Activated T-cell treated with anti-CD3 and anti-CD28 coated beads, Interleukin-2, amount 50 U/mL, for 48 hours (primary cell): ENCODE results near the gene SDK2.

Experiments
- DNase-seq, 2 experiments: peaks; one replicate each; pipeline ENCODE4 v3.0.0-alpha.2; 2020

SDK2 gene

DNA sequence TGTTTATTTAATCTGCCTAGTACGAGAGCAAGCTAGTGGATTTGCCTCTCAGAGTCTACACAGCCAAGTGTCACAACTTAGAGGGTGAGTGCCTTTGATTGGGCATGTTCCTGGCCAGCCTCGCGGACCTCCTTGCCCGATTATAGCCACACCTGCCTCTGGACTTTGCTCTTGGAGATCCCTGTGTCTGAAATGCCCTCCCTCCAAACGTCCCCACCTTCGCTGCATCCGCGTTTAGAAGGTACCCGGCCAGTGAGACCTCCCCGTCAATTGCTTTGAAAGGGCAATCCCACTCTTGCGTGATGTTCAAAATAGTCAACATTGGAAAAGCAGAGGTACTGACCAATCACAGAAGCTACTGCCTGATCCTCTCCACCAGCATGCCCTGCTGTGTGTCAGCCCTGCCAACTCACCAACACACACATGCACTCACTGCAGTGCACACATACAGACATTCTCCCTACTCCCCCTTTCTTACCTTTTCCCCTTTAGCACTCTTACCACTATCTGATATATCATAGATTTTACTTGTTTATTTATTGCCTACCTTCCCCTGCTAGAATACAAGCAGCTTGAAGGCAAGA is 6.5 kb upstream of the SDK2 start:
- no peak for DNase-seq

DNA sequence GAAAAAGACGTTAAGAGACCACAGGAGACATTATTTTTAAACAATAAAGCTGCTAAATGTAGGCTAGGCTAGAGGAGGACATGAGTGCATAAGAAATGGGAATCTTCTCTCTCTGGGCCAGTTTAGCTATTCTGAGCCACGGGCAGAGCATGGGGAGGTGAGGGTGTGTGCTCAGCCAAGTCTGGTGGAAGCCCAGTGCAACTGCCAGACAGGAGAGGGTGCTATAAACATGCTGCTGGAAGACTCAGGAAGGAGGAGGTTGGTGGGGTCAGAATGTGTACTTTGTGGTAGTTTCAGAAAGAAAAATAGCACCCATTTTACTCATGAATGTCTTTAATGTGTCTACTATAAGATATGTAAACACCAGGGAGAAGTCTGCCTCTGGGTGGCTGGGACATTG is 5.9 kb upstream of the SDK2 start:
- no peak for DNase-seq

DNA sequence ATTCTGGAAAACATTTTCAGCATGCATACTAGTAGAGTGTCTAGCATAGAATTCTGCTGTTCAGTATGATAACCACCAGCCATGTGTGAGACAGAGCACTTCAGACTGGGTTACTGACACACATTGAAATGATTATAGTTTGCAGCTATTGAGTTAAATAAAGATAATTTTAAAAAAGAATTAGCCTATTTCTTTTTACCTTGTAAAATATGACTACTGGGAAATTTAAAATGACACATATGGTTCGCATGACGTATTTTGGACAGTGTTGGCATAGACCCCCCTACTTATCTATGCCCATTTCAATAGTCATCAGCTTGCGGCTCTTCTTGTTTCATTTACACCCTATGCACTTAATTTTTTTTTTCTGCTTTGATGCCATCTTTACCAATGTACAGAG is 4.7 kb upstream of the SDK2 start:
- no peak for DNase-seq

DNA sequence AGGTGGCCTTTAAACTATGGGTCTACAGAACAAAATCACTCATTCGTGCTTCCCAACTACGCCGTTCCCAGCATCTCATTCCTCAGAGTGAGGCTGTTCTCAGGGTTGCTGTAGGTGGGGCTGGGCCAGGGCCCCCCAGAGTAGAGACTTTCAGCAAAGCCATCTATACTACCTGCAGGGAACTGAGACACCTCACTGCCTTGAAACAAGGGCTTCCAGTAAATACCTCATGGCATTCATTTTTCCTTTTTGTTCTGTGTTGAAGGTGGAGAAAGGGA is 4.2 kb upstream of the SDK2 start:
- DNase-seq, result no peak

DNA sequence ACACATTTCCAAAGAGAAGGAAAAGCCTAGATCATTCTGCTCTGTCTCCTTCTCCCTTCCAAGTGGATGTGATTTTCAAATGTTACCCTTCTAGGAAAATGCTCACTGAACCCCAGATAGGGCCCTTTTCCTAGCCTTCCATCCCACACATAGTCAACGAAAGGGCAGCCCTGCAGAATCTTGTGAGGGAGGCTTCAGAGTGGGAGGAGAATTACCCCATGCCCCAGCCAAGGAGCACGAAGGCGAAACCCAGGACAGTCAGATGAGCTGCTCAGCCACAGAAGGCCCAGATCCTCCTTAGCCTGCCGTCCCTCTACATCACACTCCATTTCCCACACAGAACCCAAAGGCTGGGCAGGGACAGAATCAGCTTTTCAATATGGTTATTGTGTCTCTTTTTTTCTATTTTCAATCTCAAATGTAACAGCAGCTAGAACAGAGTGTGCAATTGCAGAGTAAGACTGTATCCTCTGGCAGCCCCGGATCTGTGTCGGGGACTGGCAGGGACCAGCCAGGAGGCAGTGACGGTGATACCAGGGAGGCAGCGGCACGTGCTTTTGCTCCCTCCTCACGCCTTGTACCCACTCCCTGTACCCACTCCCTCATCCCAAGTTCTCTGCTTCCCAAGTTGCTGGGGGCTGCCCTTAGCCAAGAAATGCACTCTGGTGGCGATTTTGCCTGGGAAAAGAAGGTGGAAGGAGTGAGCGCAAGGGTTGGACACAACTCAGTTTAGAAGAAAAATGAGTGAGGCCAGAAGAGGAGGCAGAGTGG is 3.7 kb upstream of the SDK2 start:
- DNase-seq, result no peak

DNA sequence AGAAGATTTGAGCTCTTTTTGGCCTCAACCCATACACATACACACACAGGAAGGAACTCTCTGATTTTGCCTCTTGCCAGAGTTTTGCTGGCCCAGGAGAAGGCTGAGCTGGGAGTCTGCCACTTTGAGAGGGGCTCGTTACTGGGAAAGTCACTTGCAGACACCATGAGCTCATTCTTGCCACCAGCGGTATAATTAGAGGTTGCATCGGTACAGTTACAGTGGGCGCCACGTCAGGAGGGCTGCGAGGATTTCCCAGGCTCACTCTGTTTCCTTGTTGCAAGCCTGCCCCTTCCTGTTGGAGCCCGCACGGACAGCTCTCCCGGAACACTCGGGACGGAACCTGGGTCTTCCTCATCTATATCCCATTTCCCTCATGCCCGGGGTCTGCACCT is 3.1 kb upstream of the SDK2 start:
- DNase-seq, result no peak

DNA sequence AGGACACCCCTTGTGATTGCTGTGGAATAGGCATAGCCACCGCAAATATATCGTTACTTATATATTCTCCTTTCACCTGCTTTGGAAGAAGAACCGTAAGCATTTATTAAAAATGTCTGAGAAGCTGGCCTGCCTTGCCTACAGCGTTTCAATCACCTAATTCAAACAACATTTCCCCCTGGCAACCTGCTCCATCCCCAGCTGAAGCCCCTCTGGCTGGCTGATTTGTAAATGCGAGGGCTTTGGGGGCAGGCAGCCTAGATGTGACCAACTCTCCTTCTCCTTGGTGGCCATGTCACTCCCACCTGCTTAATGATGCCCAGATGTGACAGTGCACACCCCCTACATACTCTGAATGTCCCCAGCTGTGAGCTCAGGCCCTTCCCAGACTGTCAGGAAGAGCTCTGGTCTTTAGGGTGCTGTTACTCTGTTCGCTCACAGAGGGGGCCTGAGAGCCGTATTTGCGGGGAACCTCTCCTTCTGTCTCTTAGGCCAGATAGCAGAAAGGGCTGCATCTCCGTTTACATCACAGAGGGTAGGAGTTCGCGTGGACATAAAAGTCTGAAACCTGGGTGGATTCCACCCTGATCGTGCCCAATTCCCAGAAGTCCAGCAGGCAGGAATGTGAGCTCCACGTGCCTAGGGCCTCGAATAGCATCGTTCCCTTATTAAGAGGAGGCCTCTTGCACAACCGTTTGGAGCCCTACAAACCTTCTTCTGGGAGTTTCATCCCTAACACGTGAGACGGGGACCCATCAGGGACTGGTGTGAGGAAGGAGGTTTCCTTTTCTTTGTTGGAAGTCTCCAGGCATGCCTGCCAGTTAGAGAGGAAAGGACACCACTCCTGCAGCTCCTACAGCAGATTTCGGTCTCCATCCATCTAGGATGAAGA is 2.4 kb upstream of the SDK2 start:
- DNase-seq, result peak; percentile 23 to 34

DNA sequence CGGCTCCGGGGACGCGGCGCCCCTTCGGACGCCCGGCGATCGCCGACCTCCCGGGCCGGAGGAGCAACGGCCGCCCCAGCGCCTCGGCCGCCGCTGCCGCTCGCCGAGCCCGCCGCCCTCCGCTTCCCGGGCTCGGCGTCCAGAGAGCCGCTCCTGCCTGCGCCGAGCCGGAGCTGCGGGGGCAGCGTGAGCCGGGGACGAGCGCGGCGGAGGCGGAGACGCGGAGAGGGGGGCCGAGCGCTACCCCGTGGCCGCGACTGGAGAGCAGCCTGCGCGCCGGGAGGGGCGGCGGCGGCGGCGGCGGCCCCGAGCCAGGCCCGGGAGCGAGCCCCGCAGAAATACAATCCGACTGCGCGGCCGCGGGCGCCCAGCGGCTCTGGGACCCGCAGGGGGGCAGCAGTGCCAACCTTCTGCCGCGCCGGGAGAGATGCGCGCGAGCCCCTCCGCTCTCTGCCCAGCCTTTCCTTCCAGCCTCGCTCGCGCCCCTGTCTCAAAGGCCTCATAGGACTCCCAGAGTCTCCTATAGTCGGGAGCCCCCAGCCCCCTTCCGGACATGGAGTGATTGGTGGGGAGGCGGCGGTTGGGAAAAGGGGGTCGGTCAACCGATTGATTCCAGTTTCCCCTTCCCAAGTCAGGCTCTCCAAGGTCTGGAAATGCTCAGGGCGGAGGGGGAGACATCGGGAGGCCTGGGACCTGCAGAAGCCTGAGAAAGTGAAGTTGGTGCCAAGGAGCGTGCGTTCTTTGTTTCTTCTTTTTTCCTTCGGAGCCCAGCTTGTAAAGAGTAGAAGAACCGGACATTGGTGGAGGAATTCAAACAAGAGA is 1.0 kb upstream of the SDK2 start:
- DNase-seq, result peak; percentile 36 to 63

DNA sequence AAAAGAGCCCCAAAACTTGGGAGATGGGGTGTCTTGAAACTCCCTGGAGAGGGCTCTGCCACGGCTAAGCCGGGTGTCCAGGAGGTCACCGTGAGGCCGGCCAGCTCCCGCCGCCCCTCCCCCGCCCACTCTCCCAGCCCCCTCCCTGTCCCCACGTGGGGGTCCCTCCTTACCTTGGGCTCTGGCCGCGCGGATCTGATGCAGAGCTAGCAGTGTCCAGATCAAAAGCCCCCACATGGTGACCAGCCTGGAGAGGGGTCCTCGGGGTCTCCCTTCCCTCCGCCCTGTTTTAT is 447 bp downstream of the SDK2 start:
- no peak for DNase-seq

DNA sequence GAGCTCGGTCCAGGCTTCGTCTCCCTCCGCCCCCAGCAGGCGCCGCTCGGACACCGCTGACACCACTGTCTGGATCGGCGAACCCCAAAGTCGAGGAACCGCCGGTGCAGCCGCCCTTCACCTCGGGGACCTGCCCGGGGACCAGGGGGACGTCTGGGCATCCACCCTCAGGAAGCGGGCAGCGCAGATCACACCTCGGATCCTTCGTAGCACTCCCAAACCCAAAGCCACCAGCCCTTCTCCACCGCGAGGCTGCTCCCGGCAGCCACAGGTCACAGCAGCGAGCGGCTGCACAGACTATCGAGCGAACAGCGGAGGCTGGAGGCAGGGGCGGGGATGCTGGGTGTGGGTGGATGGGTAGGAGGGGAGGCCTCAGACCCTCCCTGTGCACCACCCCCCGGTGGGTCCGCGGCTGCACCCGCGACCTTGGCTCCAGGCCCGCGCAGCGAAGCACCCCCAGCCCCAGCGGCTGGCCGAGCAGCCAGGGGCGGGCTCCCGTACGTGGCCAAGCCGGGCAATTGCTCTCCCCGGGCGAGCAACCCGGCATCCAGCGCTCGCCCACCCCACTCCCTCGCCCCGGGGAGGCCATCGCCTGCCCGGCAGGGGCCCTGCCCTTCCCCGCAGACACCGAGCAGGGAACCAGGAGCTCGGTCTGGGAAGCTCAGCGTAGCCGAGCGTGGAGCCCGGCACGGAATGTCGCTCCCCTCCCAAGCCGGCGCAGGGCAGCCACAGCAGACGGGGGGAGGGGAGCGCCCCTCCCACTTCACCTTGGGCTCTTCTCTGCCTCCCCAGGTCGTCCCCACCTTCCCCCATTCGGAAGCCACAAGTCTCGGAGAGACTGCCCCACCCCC is 1.0 kb downstream of the SDK2 start:
- peak; percentile 52 to 58 for DNase-seq

DNA sequence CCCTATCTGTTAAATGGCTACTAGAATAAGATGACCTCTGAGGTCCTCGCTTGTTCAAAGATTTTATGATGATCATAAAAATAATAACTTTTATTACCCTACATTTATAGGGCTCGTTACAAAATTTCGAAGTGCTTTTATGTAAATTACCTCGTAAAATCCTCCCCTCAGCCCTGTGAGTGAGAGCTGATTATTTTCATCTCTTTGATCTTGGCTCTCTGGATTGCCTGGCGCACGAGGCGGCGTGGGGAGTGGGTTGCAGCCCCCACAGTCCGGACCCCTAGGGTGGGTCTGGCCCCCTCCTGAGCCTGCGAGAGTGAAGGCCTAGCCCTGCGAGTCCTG is 1.6 kb downstream of the SDK2 start:
- DNase-seq, result no peak

DNA sequence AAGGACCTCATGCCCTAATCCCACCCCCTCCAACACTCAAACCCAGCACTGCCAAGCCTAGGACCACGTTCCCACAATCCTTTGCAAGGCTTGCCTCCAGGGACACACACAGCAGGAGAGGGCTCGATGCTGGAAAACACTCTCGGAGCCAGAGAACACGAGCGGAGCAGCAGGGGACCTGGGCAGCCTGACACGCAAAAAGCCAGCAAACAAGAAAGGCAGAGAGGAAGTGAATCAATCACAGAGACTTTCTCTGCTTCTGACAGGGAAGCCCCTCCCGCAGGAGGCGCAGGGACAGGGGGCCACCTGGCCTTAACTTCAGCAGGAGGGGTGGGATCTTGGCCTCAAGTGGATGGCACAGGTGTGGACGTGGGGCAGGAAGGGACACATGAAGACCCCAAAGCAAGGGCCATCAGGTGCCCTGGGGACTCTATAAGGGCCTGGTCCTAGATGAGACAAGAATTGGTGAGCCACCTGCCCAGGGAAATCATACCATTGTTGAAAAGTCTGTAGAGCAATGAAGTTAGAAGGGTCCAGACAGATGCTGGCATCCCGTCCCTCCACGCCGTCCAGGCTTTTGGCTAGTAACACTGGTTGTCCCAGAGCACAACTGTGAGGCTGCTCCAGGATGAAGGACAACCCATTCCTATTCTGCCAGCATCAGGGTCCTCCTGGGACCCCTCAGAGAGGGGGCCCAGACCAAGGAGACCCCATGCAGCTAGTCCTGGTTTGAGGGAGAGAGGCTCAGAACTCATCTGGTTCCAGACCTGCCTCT is 2.2 kb downstream of the SDK2 start:
- peak; percentile 26 to 28 for DNase-seq

DNA sequence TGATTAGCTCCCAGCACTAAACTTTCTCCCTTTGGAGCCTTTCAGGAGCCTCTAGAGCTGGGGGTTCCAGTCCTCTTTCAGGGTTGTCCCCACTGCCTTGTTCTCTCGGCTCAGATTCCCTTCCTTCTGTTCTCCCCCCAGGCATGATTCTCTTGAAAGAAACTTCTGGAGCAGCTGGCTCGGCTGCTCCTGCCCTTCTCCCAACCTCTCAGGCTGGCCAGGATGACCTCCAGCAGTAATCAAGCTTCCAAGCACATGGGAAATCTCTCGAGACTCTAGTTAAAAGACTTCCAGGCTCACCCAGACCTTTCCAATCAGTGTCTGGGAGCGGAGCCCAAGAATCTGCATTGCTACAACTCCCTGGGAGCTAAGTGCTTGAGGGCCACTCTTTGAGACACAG is 3.6 kb downstream of the SDK2 start:
- no peak for DNase-seq

DNA sequence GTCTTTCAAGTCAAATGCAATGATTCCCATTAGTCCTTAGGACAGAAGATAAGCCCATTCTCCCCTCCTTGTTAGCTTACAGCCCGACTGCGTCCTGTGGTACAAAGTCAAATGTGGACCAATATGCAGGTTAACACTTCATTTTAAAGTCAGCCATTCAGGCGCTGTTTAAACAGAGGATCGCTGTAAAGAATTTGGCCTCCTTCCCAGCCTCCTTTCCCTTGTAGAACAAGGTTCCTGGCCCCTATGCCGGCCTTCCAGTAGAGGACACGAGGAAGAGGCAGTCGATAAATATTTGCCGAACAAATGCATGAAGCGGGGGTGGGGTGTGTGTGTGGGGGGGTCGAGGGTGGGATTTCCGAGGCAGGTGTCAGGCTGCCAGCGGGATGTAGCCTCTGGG is 4.3 kb downstream of the SDK2 start:
- DNase-seq, result no peak

DNA sequence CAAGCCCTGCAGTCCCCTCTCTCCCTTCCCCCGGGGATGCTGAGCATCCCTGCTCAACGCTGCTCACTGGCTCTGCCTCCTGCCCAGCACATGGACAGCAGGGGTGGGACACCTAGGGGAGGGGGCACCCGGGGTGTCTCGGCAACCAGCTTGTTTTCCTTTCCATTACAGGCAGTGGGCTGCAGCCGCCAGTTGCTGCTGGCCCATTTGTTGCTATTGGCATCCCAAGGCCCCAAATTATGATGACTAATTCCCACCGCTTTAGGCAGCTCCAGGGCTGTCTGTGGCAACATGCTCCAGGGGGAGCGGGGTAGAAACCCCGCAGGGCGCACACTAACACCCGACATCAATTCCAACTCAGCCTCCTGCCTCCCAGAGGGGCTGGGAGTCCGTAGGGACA is 4.9 kb downstream of the SDK2 start:
- no peak for DNase-seq

DNA sequence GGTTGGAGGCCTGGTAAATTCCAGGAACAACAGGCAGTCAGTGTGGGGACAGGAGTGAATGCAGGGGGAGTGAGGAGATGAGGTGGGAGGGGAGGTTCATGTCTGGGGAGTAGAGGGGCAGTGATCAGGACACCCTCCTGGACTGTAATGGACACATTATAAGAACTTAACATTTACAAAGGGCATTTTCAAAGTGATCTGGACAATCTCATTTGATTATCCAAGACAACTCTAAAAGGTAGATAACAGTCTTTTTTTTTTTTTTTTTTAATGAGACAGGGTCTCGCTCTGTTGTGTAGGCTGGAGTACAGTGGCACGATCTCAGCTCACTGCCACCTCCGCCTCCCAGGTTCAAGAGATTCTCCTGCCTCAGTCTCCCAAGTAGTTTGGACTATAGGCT is 5.7 kb downstream of the SDK2 start:
- DNase-seq, result no peak

DNA sequence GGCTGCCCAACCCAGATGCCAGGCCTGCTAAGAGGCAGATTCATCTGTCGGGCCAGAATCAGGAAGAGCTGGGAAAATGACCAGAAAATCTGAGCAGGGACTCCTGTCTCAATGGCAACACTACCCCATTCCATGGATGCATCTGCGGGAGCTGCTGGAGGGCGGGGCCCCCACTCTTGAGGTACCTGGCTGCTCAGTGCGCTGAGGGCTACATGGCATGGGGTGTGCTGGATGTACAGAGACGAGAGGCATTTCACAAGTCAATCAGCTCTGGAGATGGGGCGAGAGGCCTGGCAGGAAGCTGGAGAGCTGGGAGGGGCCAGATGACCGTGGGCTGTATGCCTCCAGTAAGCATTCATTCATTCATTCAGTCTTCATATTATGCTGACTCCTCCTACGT is 6.4 kb downstream of the SDK2 start:
- DNase-seq, result no peak

DNA sequence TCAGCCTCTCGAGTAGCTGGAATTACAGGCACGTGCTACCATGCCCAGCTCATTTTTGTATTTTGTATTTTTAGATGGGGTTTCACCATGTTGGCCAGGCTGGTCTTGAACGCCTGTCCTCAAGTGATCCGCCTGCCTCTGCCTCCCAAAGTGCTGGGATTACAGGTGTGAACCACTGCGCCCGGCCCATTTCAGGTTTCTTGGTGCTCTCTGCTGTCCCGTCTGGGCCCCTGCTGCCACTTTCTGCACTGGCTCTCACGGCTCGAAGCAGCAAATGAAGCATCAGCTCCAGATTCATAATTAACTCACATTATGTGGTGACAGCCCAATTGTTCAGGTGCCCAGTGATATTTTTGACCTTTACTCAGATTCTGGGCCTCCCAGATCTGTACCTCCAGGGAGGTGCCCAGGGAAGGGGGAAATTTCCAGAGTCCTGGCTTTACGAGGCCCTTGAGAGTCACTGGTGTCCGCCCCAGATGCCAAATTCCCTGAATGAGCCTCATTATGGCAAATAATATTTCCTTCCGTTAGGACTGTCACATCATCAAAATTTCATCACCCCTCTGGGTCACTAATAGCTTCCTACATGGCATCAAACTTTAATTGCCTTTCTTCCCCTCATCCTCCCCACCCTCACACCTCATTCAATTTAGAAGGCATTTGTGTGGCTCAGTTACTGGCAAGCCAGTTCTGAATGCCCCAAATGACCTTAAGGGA is 9.0 kb downstream of the SDK2 start:
- no peak for DNase-seq

DNA sequence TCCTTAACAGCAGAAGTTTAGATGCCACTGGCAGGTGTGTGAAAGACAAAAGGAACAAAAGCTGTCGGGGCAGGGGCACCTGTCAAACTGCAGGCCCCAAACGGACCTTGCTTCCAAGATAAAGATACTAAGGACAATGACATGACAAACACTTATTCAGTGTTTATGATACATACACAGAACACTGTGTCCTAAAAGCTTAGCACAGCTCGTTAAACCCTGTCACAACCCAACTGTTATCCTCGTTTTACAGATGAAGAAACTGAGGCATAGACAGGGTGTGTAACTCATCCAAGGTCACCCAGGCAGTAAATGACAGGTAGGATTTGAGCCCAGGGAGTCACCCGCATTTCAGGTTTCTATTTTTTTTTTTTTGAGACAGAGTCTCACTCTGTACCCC is 9.6 kb downstream of the SDK2 start:
- DNase-seq, result no peak

DNA sequence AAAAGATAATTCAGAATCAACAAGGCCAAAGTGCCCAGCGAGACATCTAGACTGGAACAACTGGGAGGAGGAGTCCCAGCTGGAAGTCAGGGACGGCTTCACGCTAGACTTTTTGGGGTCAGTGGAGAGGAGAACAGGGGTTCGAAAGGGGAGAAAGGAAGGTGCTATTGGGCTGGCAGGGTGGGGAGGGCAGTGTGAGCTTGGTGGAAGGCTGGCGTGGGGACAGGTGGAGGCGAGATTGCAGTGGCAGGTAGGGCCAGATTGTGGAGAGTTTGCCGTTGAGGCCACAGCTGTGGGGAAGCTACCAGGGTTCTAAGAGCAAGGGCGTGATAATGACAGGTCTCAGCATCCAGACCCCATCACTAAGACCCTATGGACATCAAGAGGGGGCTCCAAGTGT is 10.5 kb downstream of the SDK2 start:
- DNase-seq, result no peak

DNA sequence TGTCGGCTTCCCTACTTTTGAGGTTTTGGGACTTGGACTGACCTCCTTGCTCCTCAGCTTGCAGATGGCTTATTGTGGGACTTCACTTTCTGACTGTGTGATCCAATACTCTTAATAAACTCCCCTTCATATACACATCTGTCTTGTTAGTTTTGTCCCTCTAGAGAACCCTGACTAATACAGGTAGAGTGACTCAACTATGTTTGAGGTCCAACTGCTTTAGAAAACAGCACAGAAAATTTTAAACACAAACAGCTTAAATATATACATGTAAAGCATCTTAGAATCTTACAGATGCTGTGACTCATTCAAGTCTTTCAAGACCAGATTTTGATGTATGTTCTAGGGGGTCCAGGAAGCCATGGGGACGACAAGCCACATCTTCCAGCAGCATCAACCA is 11.7 kb downstream of the SDK2 start:
- DNase-seq, result no peak
